Hair follicle dermal papilla cell (primary cell): Measurements from ENCODE around the gene HHIPL2. TPM values are rescaled to one million over a fixed set of nuclear protein-coding genes. Genes with fewer than 3 reads are reported as not detected.

Source experiments
- small RNA-seq: library from RNA; depleted of rRNA; stranded (forward); fragments of <200 nt; gene quantifications from one replicate; pipeline ENCODE3, GENCODE V24; 2012
- total RNA-seq: library from RNA; depleted of rRNA; stranded (reverse); fragments of >200 nt; gene quantifications from 2 replicates; pipeline ENCODE4 v1.2.3, GENCODE V29; 2012

The HHIPL2 gene
- total RNA-seq = 1.8 and 3.9 TPM in 2 replicates

DNA sequence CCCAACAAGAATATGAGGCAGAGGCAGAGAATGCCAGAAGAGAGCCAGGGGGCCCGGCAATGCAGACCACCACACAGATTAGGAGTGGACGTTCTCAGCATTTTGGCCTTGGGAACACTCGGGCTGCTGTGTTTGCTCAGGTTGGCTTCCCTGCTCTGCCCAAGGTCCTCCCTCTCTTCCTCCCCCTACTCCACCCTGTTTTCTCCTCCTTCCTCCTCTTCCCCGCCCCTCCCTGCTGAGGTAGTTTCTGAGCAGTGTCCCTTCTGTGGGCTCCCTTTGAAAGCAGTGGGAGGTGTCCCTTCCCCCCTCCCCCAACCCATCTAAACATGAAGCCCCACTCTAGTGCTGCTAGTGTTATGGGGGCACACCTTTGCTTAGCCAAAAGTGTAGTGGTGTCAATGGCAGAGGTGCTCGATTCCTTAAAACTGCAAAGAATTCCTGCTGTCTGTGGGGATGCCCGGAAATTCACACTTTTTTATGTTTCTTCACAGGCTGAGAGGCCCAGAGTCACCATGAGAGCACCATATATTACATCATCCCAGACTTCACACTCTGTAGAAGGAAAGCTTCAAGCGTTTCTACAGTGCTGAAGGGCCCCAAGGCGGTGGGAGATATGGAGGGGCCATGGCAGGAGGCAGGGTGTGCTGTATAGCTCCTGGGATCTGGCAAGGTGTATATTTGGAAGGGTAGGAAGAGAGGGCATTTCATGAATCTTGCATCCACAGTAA is at the start of gene HHIPL2:
HHIPL2 (minus strand) TSS at position 161 of the 728 bp plus-strand sequence; CDS start at position 101, 60 bp downstream.

DNA sequence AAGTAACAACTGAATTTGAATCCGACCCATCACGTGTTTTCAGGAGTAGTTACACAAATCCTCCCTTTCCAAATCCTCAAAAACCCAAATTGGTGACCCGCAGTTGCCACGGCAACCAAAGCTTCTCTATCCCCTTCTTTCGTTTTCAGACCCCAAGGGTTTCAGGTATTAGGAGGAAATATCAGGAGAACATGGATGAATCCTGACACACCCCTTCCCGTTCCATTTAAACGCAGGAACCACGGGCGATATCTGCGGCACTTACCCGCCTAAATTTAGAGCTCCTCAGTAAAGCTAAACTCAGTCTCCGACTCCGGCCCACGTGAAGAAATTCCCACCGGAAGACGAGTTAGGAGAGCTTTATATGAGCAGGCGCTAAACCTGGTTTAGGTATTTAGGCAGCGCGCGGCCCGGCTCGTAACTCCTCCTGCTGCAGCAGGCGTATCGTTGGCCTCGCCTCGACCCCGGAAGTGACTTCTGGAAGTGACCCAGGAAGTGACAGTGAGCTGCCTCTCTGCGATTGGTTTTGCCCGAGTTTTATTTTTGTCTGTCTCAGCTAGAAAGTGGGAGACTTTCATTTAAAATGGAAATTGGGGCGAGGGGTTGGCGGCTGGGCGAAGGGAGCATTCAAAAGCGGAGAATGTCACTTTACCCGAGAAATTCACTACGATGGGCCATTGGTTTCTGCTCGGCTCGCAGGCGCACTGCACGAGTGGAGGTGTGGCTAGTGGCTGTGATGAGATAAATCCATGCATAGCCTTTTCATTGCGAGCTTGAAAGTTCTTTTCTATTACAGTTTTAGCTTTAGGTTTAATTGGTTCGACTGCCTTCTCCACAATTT is 41.8 kb upstream of the HHIPL2 start, which contains the start of gene TAF1A:
TAF1A (minus strand) TSS at position 472 of the 841 bp plus-strand sequence.

Small RNA genes within 50 kb of the gene (small RNA-seq; reads per million reads assigned to genes)
- not detected for gene RNU6-791P

Other genes starting within 250 kb of the HHIPL2 start
- gene TAF1A, start 41.8 kb upstream of the HHIPL2 start, total RNA-seq = 10.7 TPM in 2 replicates
- gene MIA3, start 70.0 kb upstream of the HHIPL2 start, total RNA-seq = 56.0 and 72.9 TPM in 2 replicates
- 60.7 and 62.1 TPM in 2 replicates for gene AIDA, start 164.4 kb upstream of the HHIPL2 start, total RNA-seq
- gene BROX, start 164.5 kb upstream of the HHIPL2 start, total RNA-seq = 75.5 and 93.6 TPM in 2 replicates
- gene FAM177B, start 189.1 kb upstream of the HHIPL2 start, total RNA-seq = not detected in 2 replicates